Liver (tissue), 9 donors: Measurements from ENCODE around the gene AKNAD1. TPM values are rescaled to one million over a fixed set of nuclear protein-coding genes. Genes with fewer than 3 reads are reported as not detected.

ENCODE experiments used
- DNase-seq: peaks from one replicate; pipeline ENCODE4 v3.0.0-alpha.2; 2017; ENCODE audit warnings: low spot score
- H3K27ac ChIP-seq, 2 donors: one replicate each; pipeline ENCODE4 v1.7.0; 2013; ENCODE audit warnings: inconsistent platforms in 2 of 2, low read length in 2 of 2, control low read depth in 1 of 2, low read depth in 1 of 2, mild to moderate bottlenecking in 1 of 2
- H3K27me3 ChIP-seq, 4 donors: one replicate each; pipeline versions ENCODE4 v1.6.1 to v1.7.0; 2013; ENCODE audit warnings: low read length in 3 of 4, inconsistent platforms in 1 of 4, mild to moderate bottlenecking in 1 of 4, moderate library complexity in 1 of 4; ENCODE audit not compliant: control insufficient read depth in 4 of 4, insufficient read depth in 4 of 4
- H3K36me3 ChIP-seq, 4 donors: one replicate each; pipeline versions ENCODE4 v1.6.1 to v1.7.0; 2013; ENCODE audit warnings: low read length in 3 of 4, mild to moderate bottlenecking in 3 of 4, low read depth in 1 of 4, moderate library complexity in 1 of 4; ENCODE audit not compliant: control insufficient read depth in 4 of 4, insufficient read depth in 3 of 4
- H3K4me1 ChIP-seq, 4 donors: one replicate each; pipeline versions ENCODE4 v1.6.1 to v1.7.0; 2013; ENCODE audit warnings: low read length in 3 of 4, mild to moderate bottlenecking in 3 of 4, moderate library complexity in 1 of 4; ENCODE audit not compliant: control insufficient read depth in 4 of 4, insufficient read depth in 4 of 4
- H3K4me3 ChIP-seq, 3 donors: one replicate each; pipeline versions ENCODE4 v1.6.1 to v1.7.0; 2013; ENCODE audit warnings: low read length in 3 of 3, control low read depth in 1 of 3, low read depth in 1 of 3, mild to moderate bottlenecking in 1 of 3
- H3K9ac ChIP-seq, 2 donors: one replicate each; pipeline ENCODE4 v1.7.0; 2013; ENCODE audit warnings: low read length in 2 of 2, mild to moderate bottlenecking in 2 of 2, moderate library complexity in 2 of 2, control low read depth in 1 of 2, low read depth in 1 of 2
- H3K9me3 ChIP-seq, 4 donors: one replicate each; pipeline versions ENCODE4 v1.6.1 to v1.7.0; 2013; ENCODE audit warnings: low read length in 3 of 4; ENCODE audit not compliant: control insufficient read depth in 4 of 4
- ATF3 ChIP-seq: IDR thresholded peaks from 2 replicates; pipeline ENCODE4 v1.6.1; 2016; ENCODE audit warnings: antibody characterized with exemption
- CTCF ChIP-seq: fragments of 150-350 bp; IDR thresholded peaks from 2 replicates; pipeline ENCODE4 v1.5.1; 2017; ENCODE audit warnings: improper control_type of control experiment, low read depth, low read length; ENCODE audit not compliant: missing input control
- EGR1 ChIP-seq, 2 donors: IDR thresholded peaks; 2 replicates each; pipeline ENCODE4 v1.6.1; 2016 to 2018; ENCODE audit warnings: antibody characterized with exemption in 2 of 2, low read depth in 2 of 2
- FOXA1 ChIP-seq: IDR thresholded peaks from 2 replicates; pipeline ENCODE4 v1.6.1; 2016; ENCODE audit warnings: antibody characterized with exemption
- FOXA2 ChIP-seq: IDR thresholded peaks from 2 replicates; pipeline ENCODE4 v1.6.1; 2016; ENCODE audit warnings: antibody characterized with exemption
- GABPA ChIP-seq, 2 donors: IDR thresholded peaks in 1 of 2; conservative IDR thresholded peaks in 1 of 2; 2 replicates each; pipeline ENCODE4 v1.6.1; 2016; ENCODE audit warnings: antibody characterized with exemption in 2 of 2, mild to moderate bottlenecking in 1 of 2, moderate library complexity in 1 of 2
- HNF4A ChIP-seq, 2 donors: conservative IDR thresholded peaks; 2 replicates each; pipeline ENCODE4 v1.6.1; 2016; ENCODE audit warnings: antibody characterized with exemption in 2 of 2, mild to moderate bottlenecking in 2 of 2
- JUND ChIP-seq, 2 donors: IDR thresholded peaks; 2 replicates each; pipeline ENCODE4 v1.6.1; 2016; ENCODE audit warnings: antibody characterized with exemption in 2 of 2
- NR2F2 ChIP-seq: IDR thresholded peaks from 2 replicates; pipeline ENCODE4 v1.6.1; 2016; ENCODE audit warnings: antibody characterized with exemption
- RAD21 ChIP-seq, 2 donors: IDR thresholded peaks; 2 replicates each; pipeline ENCODE4 v1.6.1; 2016; ENCODE audit warnings: antibody characterized with exemption in 2 of 2, mild to moderate bottlenecking in 2 of 2
- REST ChIP-seq: IDR thresholded peaks from 2 replicates; pipeline ENCODE4 v1.6.1; 2016; ENCODE audit warnings: antibody characterized with exemption, mild to moderate bottlenecking
- RXRA ChIP-seq, 2 donors: IDR thresholded peaks; 2 replicates each; pipeline ENCODE4 v1.6.1; 2017 to 2018; ENCODE audit warnings: antibody characterized with exemption in 2 of 2, mild to moderate bottlenecking in 1 of 2
- SP1 ChIP-seq: IDR thresholded peaks from 2 replicates; pipeline ENCODE4 v1.6.1; 2018; ENCODE audit warnings: antibody characterized with exemption, mild to moderate bottlenecking
- TAF1 ChIP-seq: conservative IDR thresholded peaks from 2 replicates; pipeline ENCODE4 v1.6.1; 2016; ENCODE audit warnings: antibody characterized with exemption, mild to moderate bottlenecking
- YY1 ChIP-seq: IDR thresholded peaks from 2 replicates; pipeline ENCODE4 v1.6.1; 2016; ENCODE audit warnings: antibody characterized with exemption, mild to moderate bottlenecking
- ZBTB33 ChIP-seq: IDR thresholded peaks from 2 replicates; pipeline ENCODE4 v1.6.1; 2016; ENCODE audit warnings: antibody characterized with exemption
- WGBS: extraction: QIAGEN DNeasy Blood & Tissue Kit; methylation state at CpG from one replicate; pipeline ENCODE4 v1.1.7; 2013; 5-methylcytosine and 5-hydroxymethylcytosine counted together
- polyA plus RNA-seq, 2 donors: library from polyadenylated mRNA; stranded (reverse) in 1 of 2; unstranded in 1 of 2; fragments of 200-250 nt in 1 of 2; fragments of >200 nt in 1 of 2; fragmentation: Nextera tagmentation in 1 of 2; extraction: Ambion mirVana in 1 of 2; gene quantifications; one replicate each; pipeline versions ENCODE4 v1.2.1 to v1.2.3, GENCODE V29; 2013 to 2015
- total RNA-seq, 2 donors: library from RNA; depleted of rRNA; stranded (reverse); fragments of >200 nt; gene quantifications; one replicate each; pipeline ENCODE4 v1.2.3, GENCODE V29; 2014
- donor health status: healthy.
- donor health status: healthy.
- donor health status: healthy.
- donor health status: healthy.
- donor health status: healthy.

AKNAD1 gene
- total and polyA plus RNA-seq, 4 donors, result not detected

- TF ChIP-seq ZBTB33, result no peak
Observed at GRCh38 chr1:108877348-108878159, 20.7 kb upstream of the AKNAD1 start (continued).

- peaks cover 0 to 2% (median 0%) of the 10 kb centered on the region in 4 donors for H3K27me3 ChIP-seq
- H3K36me3 ChIP-seq, result no peaks in the 10 kb centered on the region
- 80% methylated on average over 5 of the region's 5 CpGs for WGBS
- H3K4me3 ChIP-seq, result no peak overlapping the region
- no peak for DNase-seq
- H3K4me1 ChIP-seq, result no peaks in the 10 kb centered on the region
- TF ChIP-seq SP1 (no peak), FOXA2 (no peak), RAD21 (IDR thresholded peaks at IDR 0.05) (no peak), RXRA (IDR thresholded peaks at IDR 0.05) (no peak), YY1 (no peak), JUND (IDR thresholded peaks at IDR 0.05) (no peak), TAF1 (no peak), ATF3 (no peak)
- H3K9me3 ChIP-seq, result no peaks in the 10 kb centered on the region
- H3K9ac ChIP-seq, result no peak overlapping the region
- H3K27ac ChIP-seq, result no peak overlapping the region
Observed at GRCh38 chr1:108871050-108871724, 14.3 kb upstream of the AKNAD1 start.

GRCh38 chr1:108865316-108865910 lies 8.5 kb upstream of the AKNAD1 start:
- no peak overlapping the region for H3K9ac ChIP-seq
- no peak overlapping the region for H3K4me3 ChIP-seq
- TF ChIP-seq HNF4A (conservative IDR thresholded peaks at IDR 0.05), result no peak
- TF ChIP-seq SP1, result no peak
- no peak for TF ChIP-seq NR2F2
- WGBS, result 73% methylated on average over 4 of the region's 4 CpGs
- H3K9me3 ChIP-seq, result no peaks in the 10 kb centered on the region
- H3K36me3 ChIP-seq, result no peaks in the 10 kb centered on the region
- H3K4me1 ChIP-seq, result no peaks in the 10 kb centered on the region
- DNase-seq, result no peak
- no peak overlapping the region for H3K27ac ChIP-seq
- H3K27me3 ChIP-seq, result peaks cover 0 to 3% (median under 1%) of the 10 kb centered on the region in 4 donors

GRCh38 chr1:108863984-108864383 lies 7.1 kb upstream of the AKNAD1 start:
- no peaks in the 10 kb centered on the region for H3K36me3 ChIP-seq
- TF ChIP-seq EGR1 (IDR thresholded peaks at IDR 0.05; ENCODE audit: low read depth in 2 of 2) (no peak), RAD21 (IDR thresholded peaks at IDR 0.05) (no peak), ATF3 (no peak), TAF1 (no peak), CTCF (no peak), RXRA (IDR thresholded peaks at IDR 0.05) (no peak), FOXA2 (no peak), REST (no peak), GABPA (IDR thresholded peaks at IDR 0.05 in 1 of 2, conservative IDR thresholded peaks at IDR 0.05 in 1 of 2) (no peak), FOXA1 (no peak)

More at GRCh38 chr1:108863984-108864383, 7.1 kb upstream of the AKNAD1 start:
- Histone ChIP-seq H3K9me3 (no peaks in the 10 kb centered on the region), H3K9ac (no peak overlapping the region), H3K4me1 (no peaks in the 10 kb centered on the region), H3K27ac (no peak overlapping the region), H3K4me3 (no peak overlapping the region), H3K27me3 (peaks cover 0 to 3% (median under 1%) of the 10 kb centered on the region in 4 donors)
- 91% methylated on average over 4 of the region's 4 CpGs for WGBS
- DNase-seq, result no peak
